Prostate gland (tissue), 2 donors: ENCODE results near the gene TMEM14A. TPM values are rescaled to one million over a fixed set of nuclear protein-coding genes. Genes with fewer than 3 reads are reported as not detected.

Experiments used
- DNase-seq: peaks from one replicate; pipeline ENCODE4 v3.0.0-alpha.2; 2019; ENCODE audit warnings: low spot score
- H3K27ac ChIP-seq, 2 donors: fragments of 200-600 bp; sonication (generic); 2 replicates each; pipeline ENCODE4 v1.5.1; 2017 to 2019
- H3K27me3 ChIP-seq: fragments of 200-600 bp; sonication (generic); replicated peaks from 2 replicates; pipeline ENCODE4 v1.5.1; 2019; ENCODE audit not compliant: insufficient read depth
- H3K36me3 ChIP-seq, 2 donors: fragments of 200-600 bp; sonication (generic); 1 replicate in 1 of 2; 2 replicates in 1 of 2; pipeline versions ENCODE4 v1.5.1 to v1.8.1; 2017 to 2019
- H3K4me1 ChIP-seq: fragments of 200-600 bp; sonication (generic); replicated peaks from 2 replicates; pipeline ENCODE4 v1.5.1; 2019
- H3K4me3 ChIP-seq, 2 donors: fragments of 200-600 bp; sonication (generic); 2 replicates each; pipeline ENCODE4 v1.5.1; 2017 to 2019
- H3K9me3 ChIP-seq: fragments of 200-600 bp; sonication (generic); 2 replicates; pipeline ENCODE4 v1.5.1; 2017
- CTCF ChIP-seq, 4 experiments: fragments of 200-600 bp in 2 of 4; fragments of 450-650 bp in 2 of 4; sonication (generic) in 2 of 4; IDR thresholded peaks; 1 replicate in 3 of 4; 2 replicates in 1 of 4; pipeline ENCODE4 v1.5.1; 2016 to 2019; ENCODE audit warnings: antibody characterized with exemption in 4 of 4, mild to moderate bottlenecking in 2 of 4, moderate library complexity in 2 of 4
- POLR2A ChIP-seq: fragments of 450-650 bp; IDR thresholded peaks from one replicate; pipeline ENCODE4 v1.6.1; 2016; ENCODE audit warnings: antibody characterized with exemption, mild to moderate bottlenecking
- POLR2AphosphoS5 ChIP-seq: sonication (generic); formaldehyde crosslinking; IDR thresholded peaks from one replicate; pipeline ENCODE4 v1.6.1; 2017; ENCODE audit warnings: antibody characterized with exemption
- WGBS: methylation state at CpG from one replicate; pipeline ENCODE4 v1.1.5; 2018; 5-methylcytosine and 5-hydroxymethylcytosine counted together
- intact Hi-C: fragments of 100-400 bp; cut with DNase I; formaldehyde crosslinking; loops from one replicate; pipeline ENCODE4 v1.14.2; 2022
- total RNA-seq, 2 donors: library from RNA; depleted of rRNA; stranded (reverse); fragments of >200 nt; gene quantifications; one replicate each; pipeline ENCODE4 v1.1.0, GENCODE V29; 2016

TMEM14A gene
- total RNA-seq, 2 donors from 2014 or later: 55.6 to 56.4 TPM

GRCh38 chr6:52635049-52635577, 35.8 kb upstream of the TMEM14A start:
- intact Hi-C loops: no loop called here
- H3K27ac ChIP-seq: no peak overlapping the region
- no peaks in the 10 kb centered on the region for H3K9me3 ChIP-seq
- TF ChIP-seq POLR2AphosphoS5 (no peak), CTCF (IDR thresholded peaks at IDR 0.05) (no peak), POLR2A (no peak)
- DNase-seq: no peak
- 82% methylated on average over 5 of the region's 5 CpGs for WGBS
- H3K36me3 ChIP-seq: no peaks in the 10 kb centered on the region
- H3K4me1 ChIP-seq: no peaks in the 10 kb centered on the region
- H3K27me3 ChIP-seq: no peaks in the 10 kb centered on the region
- no peak overlapping the region for H3K4me3 ChIP-seq

DNA sequence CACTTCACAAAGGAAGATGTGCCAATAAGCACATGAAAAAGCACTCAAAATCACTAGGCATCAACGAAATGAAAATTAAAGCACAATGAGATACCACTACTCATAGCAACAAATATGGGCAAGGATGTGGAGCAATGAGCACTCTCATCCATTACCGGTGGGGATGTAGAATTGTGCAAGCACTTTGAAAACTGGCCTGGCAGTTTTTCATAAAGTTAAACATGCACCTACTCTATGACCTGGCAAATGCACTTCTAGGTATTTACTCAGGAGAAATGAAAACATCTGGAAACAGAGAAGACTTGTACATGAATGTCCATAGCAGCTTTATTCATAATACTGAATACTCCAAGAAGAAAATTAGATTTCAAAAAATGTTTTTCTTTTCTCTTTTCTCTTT, 34.1 kb upstream of the TMEM14A start:
- no peaks in the 10 kb centered on the region for H3K9me3 ChIP-seq
- H3K4me3 ChIP-seq: no peak overlapping the region
- 58% methylated on average over 2 of the region's 2 CpGs for WGBS
- H3K27me3 ChIP-seq: no peaks in the 10 kb centered on the region
- intact Hi-C loops: no loop called here
- no peaks in the 10 kb centered on the region for H3K36me3 ChIP-seq
- no peak for DNase-seq
- no peak overlapping the region for H3K27ac ChIP-seq
- no peak for TF ChIP-seq CTCF (IDR thresholded peaks at IDR 0.05)
- TF ChIP-seq POLR2A: no peak
- no peak for TF ChIP-seq POLR2AphosphoS5
- H3K4me1 ChIP-seq: no peaks in the 10 kb centered on the region

DNA sequence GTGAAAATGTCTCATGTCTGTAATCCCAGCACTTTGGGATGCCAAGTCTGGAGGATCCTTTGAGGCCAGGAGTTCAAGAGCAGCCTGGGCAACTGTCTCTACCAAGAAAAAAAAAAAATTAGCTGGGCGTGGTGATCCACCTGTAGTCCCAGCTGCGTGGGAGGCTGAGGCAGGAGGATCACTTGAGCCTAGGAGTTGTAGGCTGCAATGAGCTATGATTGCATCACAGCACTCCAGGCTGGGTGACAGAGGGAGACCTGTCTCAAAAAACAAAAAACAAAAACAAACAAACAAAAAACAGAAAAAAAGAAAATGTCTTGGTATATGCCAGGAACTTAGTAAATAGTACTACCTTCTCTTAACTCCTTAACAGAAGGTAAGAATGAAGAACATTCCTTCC, 31.4 kb upstream of the TMEM14A start:
- Histone ChIP-seq H3K36me3 (no peaks in the 10 kb centered on the region), H3K4me3 (no peak overlapping the region), H3K9me3 (no peaks in the 10 kb centered on the region), H3K27me3 (no peaks in the 10 kb centered on the region), H3K27ac (no peak overlapping the region), H3K4me1 (no peaks in the 10 kb centered on the region)
- intact Hi-C loops: no loop called here
- WGBS: 90% methylated on average over 2 of the region's 2 CpGs
- DNase-seq: no peak
- TF ChIP-seq POLR2AphosphoS5 (no peak), POLR2A (no peak), CTCF (IDR thresholded peaks at IDR 0.05) (no peak)

DNA sequence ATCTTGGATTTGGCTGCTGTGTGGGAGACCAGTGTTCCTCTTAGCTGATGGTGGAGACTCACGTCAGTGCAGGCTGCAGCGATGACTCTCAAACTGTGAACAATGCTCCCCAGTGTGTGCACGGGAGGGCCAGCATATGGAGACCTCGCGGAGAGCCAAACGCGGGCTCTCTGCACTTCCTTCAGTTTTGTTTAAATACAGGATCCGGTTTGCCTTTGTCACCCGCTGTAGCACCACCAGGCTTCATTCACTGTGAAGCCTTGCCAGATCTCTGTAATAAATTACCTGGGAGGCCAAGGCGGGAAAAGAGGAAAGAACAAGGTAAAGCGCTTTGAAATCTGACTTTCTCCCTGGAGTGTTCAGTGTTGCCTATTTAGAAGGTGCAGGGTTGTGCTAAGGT, 30.7 kb upstream of the TMEM14A start:
- no peaks in the 10 kb centered on the region for H3K36me3 ChIP-seq
- intact Hi-C loops: no loop called here
- TF ChIP-seq POLR2A (no peak), CTCF (IDR thresholded peaks at IDR 0.05) (no peak), POLR2AphosphoS5 (no peak)
- no peak overlapping the region for H3K4me3 ChIP-seq
- WGBS: 26% methylated on average over 11 of the region's 11 CpGs
- no peaks in the 10 kb centered on the region for H3K27me3 ChIP-seq
- no peak overlapping the region for H3K27ac ChIP-seq
- no peak for DNase-seq
- no peaks in the 10 kb centered on the region for H3K4me1 ChIP-seq
- H3K9me3 ChIP-seq: no peaks in the 10 kb centered on the region

DNA sequence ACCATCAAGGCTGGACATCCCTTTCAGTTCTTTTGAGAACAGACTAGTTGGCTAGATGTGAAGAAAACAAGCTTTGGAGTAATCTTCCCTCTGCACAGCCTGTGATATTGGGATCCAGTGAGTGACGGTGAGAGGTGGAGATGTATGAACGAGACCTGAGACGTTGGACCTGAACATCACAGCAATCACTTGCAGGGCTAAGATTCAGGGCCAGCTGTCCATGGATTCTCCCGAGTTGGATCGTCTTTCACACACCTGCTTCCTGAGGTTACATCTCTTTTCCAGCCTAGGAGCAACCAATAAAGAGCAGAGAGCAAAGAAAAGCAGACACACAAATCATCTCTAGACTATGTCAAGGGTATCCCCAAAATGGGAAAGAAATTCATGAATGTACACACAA, 30.0 kb upstream of the TMEM14A start:
- Histone ChIP-seq H3K9me3 (no peaks in the 10 kb centered on the region), H3K27me3 (no peaks in the 10 kb centered on the region), H3K36me3 (no peaks in the 10 kb centered on the region), H3K4me3 (no peak overlapping the region), H3K27ac (no peak overlapping the region), H3K4me1 (no peaks in the 10 kb centered on the region)
- TF ChIP-seq POLR2A: no peak
- TF ChIP-seq POLR2AphosphoS5: no peak
- no peak for TF ChIP-seq CTCF (IDR thresholded peaks at IDR 0.05)
- DNase-seq: no peak
- intact Hi-C loops: no loop called here
- WGBS: 89% methylated on average over 5 of the region's 5 CpGs
